Left ventricle myocardium inferior (tissue), 1 donor: Measurements from ENCODE around the gene ACADSB. TPM values are rescaled to one million over a fixed set of nuclear protein-coding genes. Genes with fewer than 3 reads are reported as not detected.

Experiments used
- DNase-seq: peaks from one replicate; pipeline ENCODE4 v3.0.0-alpha.2; 2020
- H3K27ac ChIP-seq: fragments of 200-600 bp; replicated peaks from 2 replicates; pipeline ENCODE4 v1.8.0; 2021
- H3K27me3 ChIP-seq: fragments of 200-600 bp; 2 replicates; pipeline ENCODE4 v1.8.0; 2021; ENCODE audit warnings: low read depth
- H3K36me3 ChIP-seq: fragments of 200-600 bp; 2 replicates; pipeline ENCODE4 v1.8.0; 2021
- H3K4me1 ChIP-seq: fragments of 200-600 bp; 2 replicates; pipeline ENCODE4 v1.8.0; 2021
- H3K4me3 ChIP-seq: fragments of 200-600 bp; 2 replicates; pipeline ENCODE4 v1.8.0; 2021; ENCODE audit warnings: mild to moderate bottlenecking, moderate library complexity
- H3K9me3 ChIP-seq: fragments of 200-600 bp; replicated peaks from 2 replicates; pipeline ENCODE4 v1.8.0; 2021
- intact Hi-C: fragments of 100-400 bp; cut with micrococcal nuclease; formaldehyde crosslinking; loops from one replicate; pipeline ENCODE4 v1.11.0; 2022
- total RNA-seq: library from RNA; stranded (reverse); fragmentation: NEBNext Ultra II Directional; extraction: Animal tissue kit (Norgen Biotek cat#: 25700); gene quantifications from one replicate; pipeline ENCODE4 v1.2.1, GENCODE V29; 2021
- TF ChIP-seq, protein P1 (sequence below): fragments of 200-600 bp; IDR thresholded peaks from 2 replicates; pipeline ENCODE4 v1.8.0; 2021; ENCODE audit warnings: antibody characterized with exemption, mild to moderate bottlenecking, borderline replicate concordance
- donor health status: DM: no; HTN: yes; CAD: no; lungs with severe emphysema.

Gene ACADSB
- total RNA-seq, 1 donor from 2014 or later = 109 TPM

DNA sequence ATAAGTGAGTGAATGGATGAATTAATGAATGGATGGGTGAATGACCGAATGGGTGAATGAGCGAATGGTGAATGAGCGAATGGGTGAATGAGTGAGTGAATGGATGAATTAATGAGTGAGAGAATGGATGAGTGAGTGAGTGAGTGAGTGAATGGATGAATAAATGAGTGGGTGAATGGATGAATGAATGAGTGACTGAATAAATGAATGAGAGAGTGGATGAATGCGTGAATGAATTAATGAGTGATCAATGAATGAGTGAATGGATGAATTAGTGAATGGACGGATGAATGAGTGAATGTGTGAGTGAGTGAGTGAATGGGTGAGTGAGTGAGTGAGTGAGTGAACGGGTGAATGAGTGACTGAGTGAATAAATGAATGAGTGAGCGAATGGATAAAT lies 77.5 kb downstream of the ACADSB start:
- intact Hi-C loops = no loop called here
- Histone ChIP-seq H3K36me3 (no peaks in the 10 kb centered on the region), H3K4me3 (no peak overlapping the region), H3K4me1 (no peaks in the 10 kb centered on the region), H3K27ac (no peak overlapping the region), H3K9me3 (no peaks in the 10 kb centered on the region), H3K27me3 (peaks cover 40% of the 10 kb centered on the region)
- no peak for DNase-seq
- TF ChIP-seq, protein P1, sequence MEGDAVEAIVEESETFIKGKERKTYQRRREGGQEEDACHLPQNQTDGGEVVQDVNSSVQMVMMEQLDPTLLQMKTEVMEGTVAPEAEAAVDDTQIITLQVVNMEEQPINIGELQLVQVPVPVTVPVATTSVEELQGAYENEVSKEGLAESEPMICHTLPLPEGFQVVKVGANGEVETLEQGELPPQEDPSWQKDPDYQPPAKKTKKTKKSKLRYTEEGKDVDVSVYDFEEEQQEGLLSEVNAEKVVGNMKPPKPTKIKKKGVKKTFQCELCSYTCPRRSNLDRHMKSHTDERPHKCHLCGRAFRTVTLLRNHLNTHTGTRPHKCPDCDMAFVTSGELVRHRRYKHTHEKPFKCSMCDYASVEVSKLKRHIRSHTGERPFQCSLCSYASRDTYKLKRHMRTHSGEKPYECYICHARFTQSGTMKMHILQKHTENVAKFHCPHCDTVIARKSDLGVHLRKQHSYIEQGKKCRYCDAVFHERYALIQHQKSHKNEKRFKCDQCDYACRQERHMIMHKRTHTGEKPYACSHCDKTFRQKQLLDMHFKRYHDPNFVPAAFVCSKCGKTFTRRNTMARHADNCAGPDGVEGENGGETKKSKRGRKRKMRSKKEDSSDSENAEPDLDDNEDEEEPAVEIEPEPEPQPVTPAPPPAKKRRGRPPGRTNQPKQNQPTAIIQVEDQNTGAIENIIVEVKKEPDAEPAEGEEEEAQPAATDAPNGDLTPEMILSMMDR = no peak

DNA sequence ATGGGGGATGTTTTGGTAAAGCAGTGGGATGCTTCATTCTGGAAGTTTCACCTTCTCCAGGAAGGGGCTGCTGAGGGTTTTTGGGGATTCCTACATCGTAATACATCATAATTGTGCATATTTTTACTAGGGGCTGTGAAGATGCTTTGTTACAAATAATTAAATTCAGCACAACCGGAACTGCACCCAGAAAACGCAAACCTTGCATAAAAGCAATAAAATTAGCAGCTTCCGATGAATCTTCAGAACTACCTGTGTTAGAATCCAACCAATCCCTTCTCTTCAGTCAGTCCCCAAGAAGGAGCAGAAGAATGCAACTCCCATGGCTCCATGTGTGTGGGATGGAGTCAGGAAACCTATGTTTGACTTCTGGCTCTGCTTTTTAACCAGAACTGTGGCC lies 78.5 kb downstream of the ACADSB start:
- no peak for DNase-seq
- H3K36me3 ChIP-seq = no peaks in the 10 kb centered on the region
- H3K9me3 ChIP-seq = no peaks in the 10 kb centered on the region
- intact Hi-C loops = no loop called here
- no peaks in the 10 kb centered on the region for H3K4me1 ChIP-seq
- TF ChIP-seq, protein P1 = no peak
- no peak overlapping the region for H3K27ac ChIP-seq
- peaks cover 36% of the 10 kb centered on the region for H3K27me3 ChIP-seq
- H3K4me3 ChIP-seq = no peak overlapping the region

DNA sequence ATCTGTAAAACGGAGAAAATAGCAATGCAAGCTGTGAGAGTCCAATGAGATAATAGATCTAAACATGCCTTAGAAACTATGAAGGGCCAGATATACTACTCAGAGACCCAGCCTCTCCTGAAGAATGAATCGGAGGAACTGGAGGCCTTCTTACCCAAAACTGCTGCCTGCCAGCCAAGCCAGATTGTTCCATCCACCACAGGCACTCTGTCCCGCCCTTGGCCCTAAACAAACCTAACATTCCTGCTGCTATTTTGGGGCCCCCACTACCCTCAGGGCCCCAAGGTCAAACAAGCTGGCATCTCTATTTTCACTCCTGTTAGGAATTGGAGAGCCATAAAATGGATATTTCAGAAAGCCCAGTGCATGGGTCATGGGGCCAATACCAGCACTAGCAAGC lies 79.0 kb downstream of the ACADSB start:
- H3K36me3 ChIP-seq = no peaks in the 10 kb centered on the region
- no peak for DNase-seq
- no peaks in the 10 kb centered on the region for H3K4me1 ChIP-seq
- H3K27me3 ChIP-seq = peaks cover 36% of the 10 kb centered on the region
- H3K9me3 ChIP-seq = no peaks in the 10 kb centered on the region
- intact Hi-C loops = no loop called here
- TF ChIP-seq, protein P1 = no peak
- H3K4me3 ChIP-seq = no peak overlapping the region
- no peak overlapping the region for H3K27ac ChIP-seq

DNA sequence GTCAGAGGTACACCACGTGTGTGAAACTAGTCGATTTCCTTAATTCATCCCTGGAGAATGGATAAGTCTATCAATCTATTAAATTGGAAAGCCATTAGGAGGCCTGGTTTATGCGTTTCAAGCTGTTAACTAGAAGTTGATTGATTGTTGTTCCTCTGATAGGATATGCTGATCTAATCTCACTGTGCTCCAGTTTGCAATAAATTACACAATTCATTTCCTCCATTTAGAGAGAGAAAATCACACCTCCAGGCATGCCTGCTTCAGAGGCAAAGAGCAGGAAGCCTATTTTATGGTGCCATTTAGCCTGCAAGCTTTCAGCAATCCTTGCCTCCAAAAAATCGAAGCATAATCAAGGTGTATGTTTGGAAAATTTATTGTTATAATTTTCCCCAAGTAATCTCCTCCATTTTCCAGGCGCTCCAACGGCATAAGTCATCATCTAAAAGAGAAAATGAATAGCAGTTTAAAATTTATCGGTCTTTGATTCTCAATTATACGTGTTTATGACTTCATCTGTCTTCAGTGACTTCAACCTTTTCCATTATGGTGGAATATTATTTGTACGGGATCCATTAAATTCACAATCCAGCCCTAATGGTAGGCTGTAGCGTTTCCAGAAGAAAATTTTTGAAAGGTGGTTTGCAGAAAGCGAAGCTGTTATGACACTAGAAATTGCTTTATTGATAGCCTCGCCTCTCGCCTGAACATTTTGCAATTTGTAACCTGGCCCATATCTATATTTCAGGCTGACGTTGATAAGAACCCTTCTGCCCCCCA lies 84.0 kb downstream of the ACADSB start:
- TF ChIP-seq, protein P1 = no peak
- no peaks in the 10 kb centered on the region for H3K4me1 ChIP-seq
- H3K36me3 ChIP-seq = no peaks in the 10 kb centered on the region
- H3K27ac ChIP-seq = no peak overlapping the region
- no peak overlapping the region for H3K4me3 ChIP-seq
- no peak for DNase-seq
- H3K27me3 ChIP-seq = peaks cover 54% of the 10 kb centered on the region
- H3K9me3 ChIP-seq = no peaks in the 10 kb centered on the region
- intact Hi-C loops = no loop called here

DNA sequence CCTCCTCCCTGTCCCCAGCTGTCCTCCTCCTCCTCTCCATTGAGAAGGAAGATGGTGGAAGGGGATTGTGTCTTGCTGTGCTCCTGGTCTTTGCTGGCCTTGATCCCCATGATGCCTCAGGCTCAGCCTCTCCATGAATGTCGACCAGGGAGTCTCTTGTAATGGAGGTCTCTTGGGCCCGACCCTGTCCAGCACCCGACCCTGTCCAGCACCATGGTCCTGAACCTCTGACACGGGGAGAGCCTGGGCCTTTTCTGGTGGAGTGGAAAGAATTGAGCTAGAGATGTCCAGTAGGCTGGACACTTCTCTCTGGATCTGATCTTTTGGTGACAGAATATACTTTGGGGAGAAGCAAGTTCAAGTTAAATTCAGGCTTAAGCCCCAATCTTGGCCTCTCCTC lies 84.7 kb downstream of the ACADSB start:
- Histone ChIP-seq H3K36me3 (no peaks in the 10 kb centered on the region), H3K9me3 (no peaks in the 10 kb centered on the region), H3K4me3 (no peak overlapping the region), H3K27me3 (peaks cover 61% of the 10 kb centered on the region), H3K27ac (no peak overlapping the region), H3K4me1 (no peaks in the 10 kb centered on the region)
- intact Hi-C loops = no loop called here
- TF ChIP-seq, protein P1 = no peak
- no peak for DNase-seq
